GM10266 (cell line): Measurements from ENCODE around the gene SH2D2A.

Source experiments
- DNase-seq: peaks from one replicate; pipeline ENCODE4 v3.0.0; 2012; ENCODE audit errors: extremely low spot score
- CTCF ChIP-seq: IDR thresholded peaks from 2 replicates; pipeline ENCODE4 v1.5.1; 2012; ENCODE audit warnings: mild to moderate bottlenecking, low read depth; ENCODE audit not compliant: control insufficient read depth, insufficient read depth; ENCODE audit errors: missing control alignments

SH2D2A gene

GRCh38 chr1:156816561-156817328, at the start of gene SH2D2A:
Gene SH2D2A (minus strand): TSS chr1:156816848. CDS start chr1:156816708, 140 bp downstream.
- DNase-seq = peak; percentile 92
- no peak for TF ChIP-seq CTCF

- no peak for TF ChIP-seq CTCF
- DNase-seq = no peak
These were observed 49.2 kb upstream of the SH2D2A start for GRCh38 chr1:156865865-156866248.

GRCh38 chr1:156865258-156865657, 48.6 kb upstream of the SH2D2A start:
- no peak for DNase-seq
- no peak for TF ChIP-seq CTCF

GRCh38 chr1:156864796-156865195, 48.1 kb upstream of the SH2D2A start:
- DNase-seq = no peak
- no peak for TF ChIP-seq CTCF

GRCh38 chr1:156863631-156864030, 47.0 kb upstream of the SH2D2A start:
- DNase-seq = no peak
- no peak for TF ChIP-seq CTCF

- no peak for DNase-seq
- no peak for TF ChIP-seq CTCF
These were observed 46.5 kb upstream of the SH2D2A start for GRCh38 chr1:156862997-156863599.

GRCh38 chr1:156862584-156862983, 45.9 kb upstream of the SH2D2A start:
- no peak for TF ChIP-seq CTCF
- DNase-seq = no peak
